OCI-LY1 (cell line): Measurements from ENCODE around the gene P3H3.

Experiments
- CTCF ChIP-seq: fragments of 200-600 bp; sonication (generic), shearing (Covaris generic); IDR thresholded peaks from 2 replicates; pipeline ENCODE4 v1.5.1; 2017; ENCODE audit warnings: mild to moderate bottlenecking, antibody characterized with exemption, low read length, moderate library complexity, mixed read lengths
- EZH2 ChIP-seq: fragments of 200-600 bp; sonication (generic), shearing (Covaris generic); IDR thresholded peaks from 2 replicates; pipeline ENCODE4 v1.8.0; 2017; ENCODE audit warnings: borderline replicate concordance, mixed run types, mild to moderate bottlenecking, antibody characterized with exemption, low read length, moderate library complexity, mixed read lengths

GRCh38 chr12:6824085-6824775, 4.0 kb upstream of the P3H3 start:
- TF ChIP-seq CTCF (no peak), EZH2 (no peak)
